IMR-90 (cell line): ENCODE measurements around the gene GYS1. TPM values are rescaled to one million over a fixed set of nuclear protein-coding genes. Genes with fewer than 3 reads are reported as not detected.

ENCODE experiments used
- ATAC-seq: fragments of 200-7000 bp; cut with Tn5 transposase; 2 replicates; pipeline ENCODE4 v1.9.1; 2020; ENCODE audit warnings: low read depth, mild to moderate bottlenecking, moderate library complexity
- BruUV-seq: library from RNA; stranded (reverse); fragments of 400-500 nt; replicated peaks from 2 replicates; lab custom pipeline; 2021; lab: Mats Ljungman, UMichigan
- CTCF ChIA-PET: fragments of 300-600 bp; formaldehyde crosslinking; extraction: SDS; loops from one replicate; lab custom pipeline; 2021; ENCODE audit warnings: antibody characterized with exemption; lab: Yijun Ruan, JAX
- POLR2A ChIA-PET: fragments of 300-600 bp; sonication (Branson Sonifier 250); formaldehyde crosslinking; loops from one replicate; lab custom pipeline; 2022; ENCODE audit warnings: antibody characterized with exemption; ENCODE audit not compliant: unreplicated experiment; lab: Charles Lee
- DNase-seq: peaks from one replicate; pipeline ENCODE4 v3.0.0; 2013
- H2AFZ ChIP-seq: replicated peaks from 2 replicates; pipeline ENCODE3; 2013; ENCODE audit warnings: low read length, mild to moderate bottlenecking; ENCODE audit not compliant: poor library complexity
- H2AK5ac ChIP-seq: 2 replicates; pipeline ENCODE4 v1.6.1; 2013; ENCODE audit warnings: low read depth, low read length, inconsistent platforms
- H2AK9ac ChIP-seq: replicated peaks from 2 replicates; pipeline ENCODE3; 2013; ENCODE audit warnings: mild to moderate bottlenecking, low read depth, low read length, moderate library complexity; ENCODE audit not compliant: poor library complexity
- H2BK120ac ChIP-seq: 2 replicates; pipeline ENCODE4 v1.6.1; 2013; ENCODE audit warnings: low read depth, low read length, inconsistent platforms
- H2BK15ac ChIP-seq: 3 replicates; pipeline ENCODE4 v1.6.1; 2013; ENCODE audit warnings: low read depth, low read length, inconsistent platforms
- H2BK20ac ChIP-seq: 2 replicates; pipeline ENCODE4 v1.6.1; 2013; ENCODE audit warnings: low read depth, mild to moderate bottlenecking, inconsistent platforms, low read length, moderate library complexity
- H2BK5ac ChIP-seq: 2 replicates; pipeline ENCODE4 v1.6.1; 2013; ENCODE audit warnings: mild to moderate bottlenecking, low read depth, low read length, inconsistent platforms; ENCODE audit not compliant: poor library complexity, severe bottlenecking
- H3K14ac ChIP-seq: replicated peaks from 2 replicates; pipeline ENCODE4 v1.6.1; 2013; ENCODE audit warnings: low read depth, low read length, inconsistent platforms
- H3K18ac ChIP-seq: 2 replicates; pipeline ENCODE4 v1.6.1; 2013; ENCODE audit warnings: low read depth, low read length, control low read depth
- H3K23ac ChIP-seq: 2 replicates; pipeline ENCODE4 v1.6.1; 2013; ENCODE audit warnings: low read depth, low read length, inconsistent platforms
- H3K27ac ChIP-seq: 2 replicates; pipeline ENCODE4 v1.5.1; 2013; ENCODE audit warnings: mild to moderate bottlenecking, control low read depth, low read length; ENCODE audit not compliant: insufficient read depth
- H3K27me3 ChIP-seq: 2 replicates; pipeline ENCODE4 v1.6.1; 2013; ENCODE audit warnings: low read length; ENCODE audit not compliant: control insufficient read depth, insufficient read depth
- H3K36me3 ChIP-seq: 2 replicates; pipeline ENCODE4 v1.6.1; 2013; ENCODE audit warnings: low read length, mixed read lengths; ENCODE audit not compliant: control insufficient read depth, insufficient read depth
- H3K4ac ChIP-seq: 2 replicates; pipeline ENCODE4 v1.6.1; 2013; ENCODE audit warnings: low read depth, low read length, inconsistent platforms
- H3K4me1 ChIP-seq: 2 replicates; pipeline ENCODE4 v1.6.1; 2013; ENCODE audit warnings: low read length, mixed read lengths; ENCODE audit not compliant: control insufficient read depth, insufficient read depth
- H3K4me2 ChIP-seq: 2 replicates; pipeline ENCODE4 v1.6.1; 2013; ENCODE audit warnings: low read depth, mild to moderate bottlenecking, control low read depth, low read length, moderate library complexity
- H3K4me3 ChIP-seq: 2 replicates; pipeline ENCODE4 v1.5.1; 2013; ENCODE audit warnings: low read depth, mild to moderate bottlenecking, control low read depth, low read length, moderate library complexity; ENCODE audit not compliant: insufficient read depth
- H3K56ac ChIP-seq: 2 replicates; pipeline ENCODE4 v1.6.1; 2013; ENCODE audit warnings: low read length, inconsistent platforms; ENCODE audit not compliant: insufficient read depth; ENCODE audit errors: extremely low read depth
- H3K79me1 ChIP-seq, 2 experiments: 2 replicates each; pipeline ENCODE4 v1.6.1; 2013; ENCODE audit warnings: low read length in 2 of 2, inconsistent platforms in 1 of 2, low read depth in 1 of 2
- H3K9ac ChIP-seq: 2 replicates; pipeline ENCODE4 v1.6.1; 2013; ENCODE audit warnings: low read depth, low read length, control low read depth
- H3K9me1 ChIP-seq: 2 replicates; pipeline ENCODE4 v1.6.1; 2013; ENCODE audit warnings: low read length, inconsistent platforms; ENCODE audit not compliant: insufficient read depth
- H3K9me3 ChIP-seq: 2 replicates; pipeline ENCODE4 v1.6.1; 2013; ENCODE audit warnings: low read length; ENCODE audit not compliant: control insufficient read depth, insufficient read depth
- H4K20me1 ChIP-seq: 2 replicates; pipeline ENCODE4 v1.6.1; 2013; ENCODE audit warnings: low read length, inconsistent platforms; ENCODE audit not compliant: insufficient read depth
- H4K5ac ChIP-seq: 2 replicates; pipeline ENCODE4 v1.6.1; 2013; ENCODE audit warnings: mild to moderate bottlenecking, low read depth, low read length, control low read depth
- H4K8ac ChIP-seq, 2 experiments: 2 replicates each; pipeline ENCODE4 v1.6.1; 2013; ENCODE audit warnings: low read depth in 2 of 2, low read length in 2 of 2, control low read depth in 1 of 2, inconsistent platforms in 1 of 2
- H4K91ac ChIP-seq: 2 replicates; pipeline ENCODE4 v1.6.1; 2013; ENCODE audit warnings: low read depth, low read length, inconsistent platforms; ENCODE audit not compliant: insufficient read depth
- BHLHE40 ChIP-seq: fragments of 150-350 bp; IDR thresholded peaks from 2 replicates; pipeline ENCODE4 v1.6.1; 2016; ENCODE audit warnings: mild to moderate bottlenecking, low read depth, low read length
- CEBPB ChIP-seq: IDR thresholded peaks from 2 replicates; pipeline ENCODE4 v1.6.1; 2012; ENCODE audit warnings: low read depth, low read length, improper control_type of control experiment
- ELK1 ChIP-seq: fragments of 150-350 bp; IDR thresholded peaks from 2 replicates; pipeline ENCODE4 v1.6.1; 2016; ENCODE audit warnings: low read depth, mild to moderate bottlenecking, low read length, moderate library complexity, borderline replicate concordance
- FOS ChIP-seq: fragments of 150-350 bp; IDR thresholded peaks from 2 replicates; pipeline ENCODE4 v1.6.1; 2016; ENCODE audit warnings: low read depth, low read length
- MAFK ChIP-seq: IDR thresholded peaks from 2 replicates; pipeline ENCODE4 v1.6.1; 2012; ENCODE audit warnings: low read depth, low read length, improper control_type of control experiment
- MAZ ChIP-seq: IDR thresholded peaks from 2 replicates; pipeline ENCODE4 v1.6.1; 2012; ENCODE audit warnings: low read depth, mild to moderate bottlenecking, low read length, improper control_type of control experiment, moderate library complexity, borderline replicate concordance
- MXI1 ChIP-seq: IDR thresholded peaks from 2 replicates; pipeline ENCODE4 v1.6.1; 2012; ENCODE audit warnings: low read depth, mild to moderate bottlenecking, low read length, moderate library complexity, borderline replicate concordance
- NFE2L2 ChIP-seq: fragments of 150-350 bp; IDR thresholded peaks from 2 replicates; pipeline ENCODE4 v1.6.1; 2016; ENCODE audit warnings: low read depth, mild to moderate bottlenecking, low read length
- POLR2A ChIP-seq: IDR thresholded peaks from 2 replicates; pipeline ENCODE4 v1.6.1; 2012; ENCODE audit warnings: mild to moderate bottlenecking, low read depth, low read length
- RAD21 ChIP-seq: IDR thresholded peaks from 2 replicates; pipeline ENCODE4 v1.6.1; 2012; ENCODE audit warnings: low read length, improper control_type of control experiment
- RCOR1 ChIP-seq: IDR thresholded peaks from 2 replicates; pipeline ENCODE4 v1.6.1; 2012; ENCODE audit warnings: mild to moderate bottlenecking, low read length, improper control_type of control experiment; ENCODE audit not compliant: insufficient replicate concordance
- RFX5 ChIP-seq: IDR thresholded peaks from 2 replicates; pipeline ENCODE4 v1.8.0; 2012; ENCODE audit warnings: low read depth, mild to moderate bottlenecking, low read length, moderate library complexity
- SMC3 ChIP-seq: fragments of 150-350 bp; IDR thresholded peaks from 2 replicates; pipeline ENCODE4 v1.6.1; 2016; ENCODE audit warnings: low read depth, mild to moderate bottlenecking, antibody characterized with exemption, low read length, moderate library complexity
- USF2 ChIP-seq: fragments of 150-350 bp; IDR thresholded peaks from 2 replicates; pipeline ENCODE4 v1.6.1; 2017; ENCODE audit warnings: mild to moderate bottlenecking, antibody characterized with exemption, low read length, low read depth
- WGBS, 2 experiments: methylation state at CpG; one replicate each; pipeline versions ENCODE4 v1.1.5 to v1.1.7; 2013; ENCODE audit warnings: missing lambda C conversion rate in 2 of 2; ENCODE audit not compliant: insufficient read length in 1 of 2; ENCODE audit errors: extremely low coverage in 2 of 2; 5-methylcytosine and 5-hydroxymethylcytosine counted together
- dilution Hi-C: fragments of 300-500 bp; cut with HindIII; formaldehyde crosslinking; loops from one replicate; pipeline ENCODE4 v1.14.3; 2018; ENCODE audit warnings: low sequenced_read_pairs; ENCODE audit not compliant: unreplicated experiment
- in situ Hi-C: fragments of 300-500 bp; cut with MboI; formaldehyde crosslinking; loops from 3 replicates; pipeline ENCODE4 v1.14.3; 2019; ENCODE audit warnings: low sequenced_read_pairs, inconsistent platforms, mixed read lengths
- intact Hi-C: fragments of 100-400 bp; cut with micrococcal nuclease; formaldehyde crosslinking; loops from 2 replicates; pipeline ENCODE4 v1.10.0; 2022
- polyA plus RNA-seq, 3 experiments: library from polyadenylated mRNA; depleted of rRNA; stranded (reverse); fragments of >200 nt; gene quantifications; 2 replicates each; pipeline ENCODE4 v1.2.3, GENCODE V29; 2012; ENCODE audit warnings: low replicate concordance in 1 of 3
- total RNA-seq: library from RNA; depleted of rRNA; stranded (reverse); fragments of >200 nt; gene quantifications from 2 replicates; pipeline ENCODE4 v1.2.3, GENCODE V29; 2012
- TF ChIP-seq, protein P1 (sequence below): conservative IDR thresholded peaks from 2 replicates; pipeline ENCODE4 v1.5.1; 2012; ENCODE audit warnings: mild to moderate bottlenecking, low read depth, low read length, improper control_type of control experiment

GYS1 gene
- total and polyA plus RNA-seq, 2 of the 4 experiments (the other 2 are of a cell fraction): 38.7 to 72.2 TPM

GRCh38 chr19:48947258-48947542 is 45.9 kb downstream of the GYS1 start:
- H2BK120ac ChIP-seq: no peak overlapping the region
- in situ Hi-C loops: no loop called here

More at GRCh38 chr19:48947258-48947542, 45.9 kb downstream of the GYS1 start:
- no peaks in the 10 kb centered on the region for H3K79me1 ChIP-seq
- intact Hi-C loops (no loop called here), dilution Hi-C loops (no loop called here)
- H2BK5ac ChIP-seq: no peak overlapping the region
- CTCF ChIA-PET: no interaction called here
- H3K4ac ChIP-seq: no peak overlapping the region
- no peak overlapping the region for H2BK20ac ChIP-seq
- H3K27ac ChIP-seq: no peak overlapping the region
- H3K9ac ChIP-seq: no peak overlapping the region
- H2AK9ac ChIP-seq: no peak overlapping the region
- H3K18ac ChIP-seq: no peak overlapping the region
- H3K4me1 ChIP-seq: no peaks in the 10 kb centered on the region
- no peak for ATAC-seq
- H4K5ac ChIP-seq: no peak overlapping the region
- BruUV-seq: no TSS peak
- no peak overlapping the region for H2BK15ac ChIP-seq
- no peak overlapping the region for H2AK5ac ChIP-seq
- no peaks in the 10 kb centered on the region for H3K36me3 ChIP-seq
- H3K27me3 ChIP-seq: no peaks in the 10 kb centered on the region
- H3K4me2 ChIP-seq: no peak overlapping the region
- H3K4me3 ChIP-seq: no peak overlapping the region
- no peak overlapping the region for H3K56ac ChIP-seq
- DNase-seq: no peak
- H3K14ac ChIP-seq: no peak overlapping the region
- WGBS, 2 experiments: 80% methylated on average over 1 of the region's 3 CpGs; no CpG with 5 or more reads in 1 of the 2 experiments
- H3K23ac ChIP-seq: no peak overlapping the region
- TF ChIP-seq RCOR1 (no peak), POLR2A (no peak), MXI1 (no peak), ELK1 (no peak), BHLHE40 (no peak), NFE2L2 (no peak), RFX5 (no peak), USF2 (no peak), SMC3 (no peak), RAD21 (no peak), CEBPB (no peak), MAFK (no peak), FOS (no peak), MAZ (no peak)
- TF ChIP-seq, protein P1, sequence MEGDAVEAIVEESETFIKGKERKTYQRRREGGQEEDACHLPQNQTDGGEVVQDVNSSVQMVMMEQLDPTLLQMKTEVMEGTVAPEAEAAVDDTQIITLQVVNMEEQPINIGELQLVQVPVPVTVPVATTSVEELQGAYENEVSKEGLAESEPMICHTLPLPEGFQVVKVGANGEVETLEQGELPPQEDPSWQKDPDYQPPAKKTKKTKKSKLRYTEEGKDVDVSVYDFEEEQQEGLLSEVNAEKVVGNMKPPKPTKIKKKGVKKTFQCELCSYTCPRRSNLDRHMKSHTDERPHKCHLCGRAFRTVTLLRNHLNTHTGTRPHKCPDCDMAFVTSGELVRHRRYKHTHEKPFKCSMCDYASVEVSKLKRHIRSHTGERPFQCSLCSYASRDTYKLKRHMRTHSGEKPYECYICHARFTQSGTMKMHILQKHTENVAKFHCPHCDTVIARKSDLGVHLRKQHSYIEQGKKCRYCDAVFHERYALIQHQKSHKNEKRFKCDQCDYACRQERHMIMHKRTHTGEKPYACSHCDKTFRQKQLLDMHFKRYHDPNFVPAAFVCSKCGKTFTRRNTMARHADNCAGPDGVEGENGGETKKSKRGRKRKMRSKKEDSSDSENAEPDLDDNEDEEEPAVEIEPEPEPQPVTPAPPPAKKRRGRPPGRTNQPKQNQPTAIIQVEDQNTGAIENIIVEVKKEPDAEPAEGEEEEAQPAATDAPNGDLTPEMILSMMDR: no peak
- H2AFZ ChIP-seq: no peak overlapping the region
- no peaks in the 10 kb centered on the region for H3K9me1 ChIP-seq
- H4K8ac ChIP-seq: no peak overlapping the region
- POLR2A ChIA-PET: no interaction called here
- H4K91ac ChIP-seq: no peak overlapping the region
- no peaks in the 10 kb centered on the region for H4K20me1 ChIP-seq
- H3K9me3 ChIP-seq: peaks cover 5% of the 10 kb centered on the region; the same call in 1 of the 2 replicates
